ENCODE measurements around the gene MYOF.

Gene MYOF

GRCh38 chr10:93261089-93261488, 221.0 kb downstream of the MYOF start:
- TF ChIP-seq, protein P1, sequence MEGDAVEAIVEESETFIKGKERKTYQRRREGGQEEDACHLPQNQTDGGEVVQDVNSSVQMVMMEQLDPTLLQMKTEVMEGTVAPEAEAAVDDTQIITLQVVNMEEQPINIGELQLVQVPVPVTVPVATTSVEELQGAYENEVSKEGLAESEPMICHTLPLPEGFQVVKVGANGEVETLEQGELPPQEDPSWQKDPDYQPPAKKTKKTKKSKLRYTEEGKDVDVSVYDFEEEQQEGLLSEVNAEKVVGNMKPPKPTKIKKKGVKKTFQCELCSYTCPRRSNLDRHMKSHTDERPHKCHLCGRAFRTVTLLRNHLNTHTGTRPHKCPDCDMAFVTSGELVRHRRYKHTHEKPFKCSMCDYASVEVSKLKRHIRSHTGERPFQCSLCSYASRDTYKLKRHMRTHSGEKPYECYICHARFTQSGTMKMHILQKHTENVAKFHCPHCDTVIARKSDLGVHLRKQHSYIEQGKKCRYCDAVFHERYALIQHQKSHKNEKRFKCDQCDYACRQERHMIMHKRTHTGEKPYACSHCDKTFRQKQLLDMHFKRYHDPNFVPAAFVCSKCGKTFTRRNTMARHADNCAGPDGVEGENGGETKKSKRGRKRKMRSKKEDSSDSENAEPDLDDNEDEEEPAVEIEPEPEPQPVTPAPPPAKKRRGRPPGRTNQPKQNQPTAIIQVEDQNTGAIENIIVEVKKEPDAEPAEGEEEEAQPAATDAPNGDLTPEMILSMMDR (IDR thresholded peaks at IDR 0.05), result no peak
- no peak for TF ChIP-seq ZFX (IDR thresholded peaks at IDR 0.05; ENCODE audit: borderline replicate concordance)
- H3K27ac ChIP-seq, result no peak overlapping the region

- TF ChIP-seq ZFX (IDR thresholded peaks at IDR 0.05; ENCODE audit: borderline replicate concordance), result no peak
- TF ChIP-seq, protein P1 (IDR thresholded peaks at IDR 0.05), result no peak
- H3K27ac ChIP-seq, result no peak overlapping the region
Measured at GRCh38 chr10:93259126-93259525, 223.0 kb downstream of the MYOF start.
